SKM-1 (cell line): ENCODE data around the gene TTC39B.

Experiments
- DNase-seq: peaks from one replicate; lab custom pipeline; 2025; ENCODE audit not compliant: unreplicated experiment; lab: John Stamatoyannopoulos, UW

Gene TTC39B

GRCh38 chr9:15231788-15232635 is 75.0 kb downstream of the TTC39B start:
- peak; percentile 8 for DNase-seq

- DNase-seq = no peak
Observed at GRCh38 chr9:15229409-15229808, 77.6 kb downstream of the TTC39B start.

GRCh38 chr9:15227491-15227890 is 79.5 kb downstream of the TTC39B start:
- DNase-seq = no peak

- no peak for DNase-seq
Observed at GRCh38 chr9:15225564-15226126, 81.4 kb downstream of the TTC39B start.

- DNase-seq = no peak
Observed at GRCh38 chr9:15222313-15222712, 84.7 kb downstream of the TTC39B start.

- DNase-seq = no peak
Observed at GRCh38 chr9:15221746-15222145, 85.3 kb downstream of the TTC39B start.

- no peak for DNase-seq
Observed at GRCh38 chr9:15220658-15221318, 86.2 kb downstream of the TTC39B start.

GRCh38 chr9:15219546-15219945 is 87.5 kb downstream of the TTC39B start:
- DNase-seq = no peak

- DNase-seq = no peak
Observed at GRCh38 chr9:15218994-15219393, 88.0 kb downstream of the TTC39B start.

GRCh38 chr9:15213249-15213648 is 93.8 kb downstream of the TTC39B start:
- no peak for DNase-seq

- DNase-seq = no peak
Observed at GRCh38 chr9:15211815-15212495, 95.1 kb downstream of the TTC39B start.

GRCh38 chr9:15211160-15211814 is 95.7 kb downstream of the TTC39B start:
- peak; percentile 26 for DNase-seq

GRCh38 chr9:15206903-15207696 is 99.9 kb downstream of the TTC39B start:
- no peak for DNase-seq

- no peak for DNase-seq
Observed at GRCh38 chr9:15205632-15206420, 101.2 kb downstream of the TTC39B start.

GRCh38 chr9:15203581-15203980 is 103.4 kb downstream of the TTC39B start:
- no peak for DNase-seq

GRCh38 chr9:15200111-15200510 is 106.9 kb downstream of the TTC39B start:
- DNase-seq = no peak

GRCh38 chr9:15192856-15193255 is 114.2 kb downstream of the TTC39B start:
- DNase-seq = no peak

- DNase-seq = no peak
Observed at GRCh38 chr9:15191378-15191777, 115.6 kb downstream of the TTC39B start.

- no peak for DNase-seq
Observed at GRCh38 chr9:15189481-15189880, 117.5 kb downstream of the TTC39B start.
